Activated B cell treated with CpG ODN at 0.5 μM for 24 hours (primary cell): ENCODE results near the gene KRT14. TPM values are rescaled to one million over a fixed set of nuclear protein-coding genes. Genes with fewer than 3 reads are reported as not detected.
"Not testable (repeated sequence)": the region's sequence is repeated elsewhere in the genome, so short reads cannot be mapped to it uniquely, and the experiment has no call there.

Source experiments
- ATAC-seq: fragments of 200-7000 bp; cut with Tn5 transposase; one replicate; pipeline ENCODE4 v1.10.0; 2021; ENCODE audit warnings: low read depth, mild to moderate bottlenecking, moderate library complexity
- CTCF ChIA-PET: fragments of 350-600 bp; sonication (Branson Sonifier 250); formaldehyde crosslinking; loops from one replicate; lab custom pipeline; 2021; ENCODE audit warnings: antibody characterized with exemption; lab: Charles Lee
- POLR2A ChIA-PET: fragments of 350-600 bp; sonication (Branson Sonifier 250); formaldehyde crosslinking; loops from one replicate; lab custom pipeline; 2021; ENCODE audit warnings: antibody characterized with exemption; lab: Charles Lee
- DNase-seq: peaks from one replicate; pipeline ENCODE4 v3.0.0; 2022
- H3K27ac Mint-ChIP-seq: one replicate; pipeline ENCODE4 v1.8.0; 2020; ENCODE audit warnings: mixed read lengths
- H3K27me3 Mint-ChIP-seq: one replicate; pipeline ENCODE4 v1.8.0; 2021; ENCODE audit warnings: mixed read lengths
- H3K36me3 Mint-ChIP-seq: one replicate; pipeline ENCODE4 v1.8.0; 2021; ENCODE audit warnings: low read depth, mixed read lengths
- H3K4me1 Mint-ChIP-seq: one replicate; pipeline ENCODE4 v1.8.0; 2021; ENCODE audit warnings: mixed read lengths
- H3K4me3 Mint-ChIP-seq: one replicate; pipeline ENCODE4 v1.8.0; 2020; ENCODE audit warnings: mild to moderate bottlenecking, mixed read lengths
- H3K9me3 Mint-ChIP-seq: one replicate; pipeline ENCODE4 v1.8.0; 2020; ENCODE audit warnings: mixed read lengths
- CTCF ChIP-seq: fragments of 200-600 bp; IDR thresholded peaks from one replicate; pipeline ENCODE4 v1.8.0; 2022; ENCODE audit warnings: antibody characterized with exemption, mild to moderate bottlenecking
- intact Hi-C: fragments of 100-400 bp; cut with micrococcal nuclease; formaldehyde crosslinking; loops from one replicate; pipeline ENCODE4 v1.15.1; 2024
- total RNA-seq: library from RNA; stranded (reverse); gene quantifications from 2 replicates; pipeline ENCODE4 v1.2.3, GENCODE V29; 2022

The KRT14 gene
- total RNA-seq, 1 donor from 2014 or later: not detected

- ChIA-PET CTCF (no interaction called here), POLR2A (no interaction called here)
- no peak for DNase-seq
- no peaks in the 10 kb centered on the region for H3K9me3 Mint-ChIP-seq
- H3K27ac Mint-ChIP-seq: no peak overlapping the region
- peaks cover under 1% of the 10 kb centered on the region for H3K27me3 Mint-ChIP-seq
- no peaks in the 10 kb centered on the region for H3K4me1 Mint-ChIP-seq
- ATAC-seq: no peak
- H3K4me3 Mint-ChIP-seq: no peak overlapping the region
- no peak for TF ChIP-seq CTCF
- intact Hi-C loops: no loop called here
- no peaks in the 10 kb centered on the region for H3K36me3 Mint-ChIP-seq
Observed at GRCh38 chr17:41632482-41633105, 45.9 kb upstream of the KRT14 start.

- ATAC-seq: no peak
- CTCF ChIA-PET: no interaction called here
Observed at GRCh38 chr17:41631898-41632285, 45.2 kb upstream of the KRT14 start.

GRCh38 chr17:41631025-41631897 lies 44.6 kb upstream of the KRT14 start:
- Mint-ChIP-seq H3K27ac (no peak overlapping the region), H3K4me3 (no peak overlapping the region), H3K36me3 (no peaks in the 10 kb centered on the region), H3K4me1 (no peaks in the 10 kb centered on the region), H3K9me3 (no peaks in the 10 kb centered on the region), H3K27me3 (peaks cover 8% of the 10 kb centered on the region)
- DNase-seq (no peak), ATAC-seq (no peak)
- TF ChIP-seq CTCF: no peak
- ChIA-PET CTCF (no interaction called here), POLR2A (no interaction called here)
- intact Hi-C loops: no loop called here

More at GRCh38 chr17:41631898-41632285, 45.2 kb upstream of the KRT14 start:
- Mint-ChIP-seq H3K4me1 (no peaks in the 10 kb centered on the region), H3K27me3 (peaks cover 8% of the 10 kb centered on the region), H3K27ac (no peak overlapping the region), H3K9me3 (no peaks in the 10 kb centered on the region), H3K36me3 (no peaks in the 10 kb centered on the region), H3K4me3 (no peak overlapping the region)
- DNase-seq: no peak
- TF ChIP-seq CTCF: no peak
- POLR2A ChIA-PET: no interaction called here
- intact Hi-C loops: no loop called here

- ATAC-seq (no peak), DNase-seq (no peak)
- Mint-ChIP-seq H3K9me3 (no peaks in the 10 kb centered on the region), H3K36me3 (no peaks in the 10 kb centered on the region), H3K4me1 (no peaks in the 10 kb centered on the region), H3K4me3 (no peak overlapping the region), H3K27me3 (peaks cover 13% of the 10 kb centered on the region), H3K27ac (no peak overlapping the region)
- no peak for TF ChIP-seq CTCF
- intact Hi-C loops: no loop called here
- ChIA-PET CTCF (no interaction called here), POLR2A (no interaction called here)
Observed at GRCh38 chr17:41629826-41630670, 43.4 kb upstream of the KRT14 start.

- ATAC-seq: no peak
- CTCF ChIA-PET: no interaction called here
- no peak overlapping the region for H3K27ac Mint-ChIP-seq
Observed at GRCh38 chr17:41629316-41629715, 42.6 kb upstream of the KRT14 start.

GRCh38 chr17:41628621-41629255 lies 42.0 kb upstream of the KRT14 start:
- H3K4me3 Mint-ChIP-seq, intact Hi-C loops, ATAC-seq, POLR2A ChIA-PET, H3K9me3 Mint-ChIP-seq, CTCF ChIA-PET, H3K27ac Mint-ChIP-seq, H3K4me1 Mint-ChIP-seq, DNase-seq, H3K36me3 Mint-ChIP-seq: not testable (repeated sequence)
- H3K27me3 Mint-ChIP-seq: peaks cover 13% of the 10 kb centered on the region

More at GRCh38 chr17:41629316-41629715, 42.6 kb upstream of the KRT14 start:
- DNase-seq: no peak
- POLR2A ChIA-PET: no interaction called here
- Mint-ChIP-seq H3K4me1 (no peaks in the 10 kb centered on the region), H3K36me3 (no peaks in the 10 kb centered on the region), H3K27me3 (peaks cover 13% of the 10 kb centered on the region), H3K4me3 (no peak overlapping the region), H3K9me3 (no peaks in the 10 kb centered on the region)
- intact Hi-C loops: no loop called here
- TF ChIP-seq CTCF: no peak

GRCh38 chr17:41628073-41628370 lies 41.3 kb upstream of the KRT14 start:
- H3K27ac Mint-ChIP-seq, H3K36me3 Mint-ChIP-seq, intact Hi-C loops, POLR2A ChIA-PET, H3K9me3 Mint-ChIP-seq, ATAC-seq, CTCF ChIA-PET, H3K4me3 Mint-ChIP-seq, DNase-seq, H3K4me1 Mint-ChIP-seq: not testable (repeated sequence)
- H3K27me3 Mint-ChIP-seq: peaks cover 13% of the 10 kb centered on the region
